Non-pigmented ciliary epithelial cell (primary cell): ENCODE results near the gene HMCN2.
A peak's percentile ranks its signal among the peaks of the same experiment; 100 is the strongest.

Experiments
- DNase-seq: peaks from one replicate; pipeline ENCODE4 v3.0.0-alpha.2; 2010; ENCODE audit warnings: low read depth

Gene HMCN2

GRCh38 chr9:130451509-130452388, 186.2 kb downstream of the HMCN2 start:
- peak; percentile 85 for DNase-seq

GRCh38 chr9:130452835-130453234, 187.3 kb downstream of the HMCN2 start:
- no peak for DNase-seq

- DNase-seq, result no peak
Observed at GRCh38 chr9:130453487-130453886, 187.9 kb downstream of the HMCN2 start.

GRCh38 chr9:130454096-130454811, 188.7 kb downstream of the HMCN2 start:
- DNase-seq, result no peak

GRCh38 chr9:130454812-130455325, 189.3 kb downstream of the HMCN2 start:
- no peak for DNase-seq

- no peak for DNase-seq
Observed at GRCh38 chr9:130458027-130458803, 192.7 kb downstream of the HMCN2 start.

GRCh38 chr9:130458804-130459067, 193.2 kb downstream of the HMCN2 start:
- no peak for DNase-seq

- DNase-seq, result no peak
Observed at GRCh38 chr9:130459151-130459550, 193.6 kb downstream of the HMCN2 start.

GRCh38 chr9:130459941-130460669, 194.5 kb downstream of the HMCN2 start:
- no peak for DNase-seq

GRCh38 chr9:130461218-130461630, 195.7 kb downstream of the HMCN2 start:
- no peak for DNase-seq

- DNase-seq, result no peak
Observed at GRCh38 chr9:130461731-130462130, 196.2 kb downstream of the HMCN2 start.

- no peak for DNase-seq
Observed at GRCh38 chr9:130462685-130463540, 197.4 kb downstream of the HMCN2 start.

GRCh38 chr9:130463763-130464745, 198.5 kb downstream of the HMCN2 start:
- no peak for DNase-seq

- DNase-seq, result no peak
Observed at GRCh38 chr9:130465383-130466096, 200.0 kb downstream of the HMCN2 start.

- DNase-seq, result no peak
Observed at GRCh38 chr9:130466537-130467217, 201.1 kb downstream of the HMCN2 start.

- no peak for DNase-seq
Observed at GRCh38 chr9:130467316-130467715, 201.8 kb downstream of the HMCN2 start.

GRCh38 chr9:130468566-130468965, 203.0 kb downstream of the HMCN2 start:
- DNase-seq, result no peak

GRCh38 chr9:130470269-130470668, 204.7 kb downstream of the HMCN2 start:
- DNase-seq, result no peak
